MV-4-11 (cell line): ENCODE measurements around the gene MYH4.

Experiments used
- DNase-seq: peaks from one replicate; lab custom pipeline; 2025; lab: John Stamatoyannopoulos, UW

Gene MYH4

GRCh38 chr17:10421900-10422542 is 47.3 kb downstream of the MYH4 start, which contains the start of gene MYH8:
Gene MYH8, minus strand, starts transcription at chr17:10421950. Its CDS starts 1,723 bp downstream, at chr17:10420227.
- DNase-seq = no peak

DNA sequence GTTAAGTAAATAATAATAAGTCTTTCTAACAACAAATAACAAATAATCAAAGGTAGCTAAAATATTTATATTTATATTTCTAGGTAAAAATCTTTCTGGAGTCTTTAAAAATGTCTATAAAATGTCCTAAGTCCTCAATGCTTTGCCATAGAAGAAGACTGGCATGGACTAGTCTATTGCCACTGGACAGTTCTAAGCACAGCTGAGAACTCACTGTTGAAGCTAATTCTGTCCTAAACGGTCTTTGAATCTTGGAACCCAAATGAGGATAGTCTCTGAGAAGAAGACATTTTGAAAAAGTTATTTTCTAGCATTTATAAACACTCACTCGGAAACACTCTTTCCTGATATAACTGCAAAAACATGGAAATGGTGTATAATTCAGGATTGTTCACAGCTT is 48.1 kb downstream of the MYH4 start:
- DNase-seq = no peak

- no peak for DNase-seq
These were observed 48.5 kb downstream of the MYH4 start for GRCh38 chr17:10420811-10421210.

GRCh38 chr17:10417431-10417830 is 51.9 kb downstream of the MYH4 start:
- DNase-seq = no peak

DNA sequence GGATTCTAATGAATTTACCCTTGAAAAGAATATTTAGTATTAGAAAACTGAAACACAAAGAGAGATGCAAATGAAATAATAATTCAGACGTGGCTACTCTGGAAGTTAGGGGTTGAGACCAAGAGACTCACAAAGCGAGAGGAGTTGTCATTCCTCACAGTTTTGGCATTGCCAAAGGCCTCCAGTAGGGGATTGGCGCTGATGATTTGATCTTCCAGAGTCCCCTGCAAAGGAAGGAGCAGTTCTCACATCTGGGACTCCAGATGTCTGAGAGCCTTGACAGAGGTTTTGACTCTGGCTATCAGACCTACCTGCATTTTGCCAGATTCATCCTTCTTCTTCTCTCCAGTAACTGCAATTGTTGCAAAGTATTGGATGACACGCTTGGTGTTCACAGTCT is 54.2 kb downstream of the MYH4 start:
- DNase-seq = no peak

DNA sequence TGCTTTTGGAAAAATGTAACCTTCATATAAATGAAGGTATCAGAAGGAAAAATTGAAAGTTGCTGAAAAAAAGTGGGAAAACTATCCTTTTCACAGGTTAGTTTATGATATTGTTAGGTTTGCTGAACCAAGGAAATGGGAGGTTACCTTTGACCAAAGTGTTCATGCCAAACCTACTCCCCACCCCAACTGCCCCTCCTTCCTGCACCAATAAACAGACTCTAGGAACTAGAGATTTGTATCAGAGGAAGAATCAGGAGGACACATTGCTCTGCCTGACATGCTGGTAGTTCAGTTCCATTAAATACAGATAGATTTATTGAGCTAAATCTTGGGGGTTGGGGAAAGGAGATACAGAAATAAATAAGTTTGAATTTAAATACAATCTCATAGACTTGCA is 65.8 kb downstream of the MYH4 start:
- DNase-seq = no peak

- DNase-seq = peak; percentile 5
These were observed 71.0 kb downstream of the MYH4 start for GRCh38 chr17:10398352-10398751.

DNA sequence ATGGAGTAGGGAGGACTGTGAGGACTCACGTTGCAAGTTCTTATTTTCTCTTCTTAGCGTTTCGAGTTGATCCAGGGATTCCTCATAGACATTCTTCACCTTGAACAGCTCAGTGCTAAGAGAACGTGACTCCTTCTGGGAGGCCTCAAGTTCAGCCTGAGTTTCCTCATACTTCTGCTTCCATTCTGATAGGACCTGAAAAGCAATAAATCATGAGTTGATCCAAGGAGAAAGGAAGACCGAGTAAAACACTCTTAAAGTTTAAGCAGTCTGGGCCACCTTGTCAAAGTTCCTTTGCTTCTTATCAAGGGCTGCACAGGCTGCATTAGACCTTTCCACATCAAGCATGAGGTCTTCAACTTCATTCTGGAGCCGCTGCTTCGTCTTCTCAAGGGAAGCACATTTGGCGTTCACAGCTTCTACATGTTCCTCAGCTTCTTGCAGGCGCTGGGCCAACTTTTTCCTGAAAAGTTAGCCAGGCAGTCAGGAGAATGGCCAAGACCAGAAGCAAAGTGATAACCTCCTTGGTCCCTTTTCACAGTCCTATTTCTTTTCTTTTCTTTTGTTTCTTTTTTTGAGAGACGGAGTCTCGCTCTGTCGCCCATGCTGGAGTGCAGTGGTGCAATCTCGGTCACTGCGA is 72.7 kb downstream of the MYH4 start:
- no peak for DNase-seq

- no peak for DNase-seq
These were observed 75.0 kb downstream of the MYH4 start for GRCh38 chr17:10394201-10394887.
